ENCODE data around the gene PARG.
"Not testable (repeated sequence)": the region's sequence is repeated elsewhere in the genome, so short reads cannot be mapped to it uniquely, and the experiment has no call there.

Gene PARG

DNA sequence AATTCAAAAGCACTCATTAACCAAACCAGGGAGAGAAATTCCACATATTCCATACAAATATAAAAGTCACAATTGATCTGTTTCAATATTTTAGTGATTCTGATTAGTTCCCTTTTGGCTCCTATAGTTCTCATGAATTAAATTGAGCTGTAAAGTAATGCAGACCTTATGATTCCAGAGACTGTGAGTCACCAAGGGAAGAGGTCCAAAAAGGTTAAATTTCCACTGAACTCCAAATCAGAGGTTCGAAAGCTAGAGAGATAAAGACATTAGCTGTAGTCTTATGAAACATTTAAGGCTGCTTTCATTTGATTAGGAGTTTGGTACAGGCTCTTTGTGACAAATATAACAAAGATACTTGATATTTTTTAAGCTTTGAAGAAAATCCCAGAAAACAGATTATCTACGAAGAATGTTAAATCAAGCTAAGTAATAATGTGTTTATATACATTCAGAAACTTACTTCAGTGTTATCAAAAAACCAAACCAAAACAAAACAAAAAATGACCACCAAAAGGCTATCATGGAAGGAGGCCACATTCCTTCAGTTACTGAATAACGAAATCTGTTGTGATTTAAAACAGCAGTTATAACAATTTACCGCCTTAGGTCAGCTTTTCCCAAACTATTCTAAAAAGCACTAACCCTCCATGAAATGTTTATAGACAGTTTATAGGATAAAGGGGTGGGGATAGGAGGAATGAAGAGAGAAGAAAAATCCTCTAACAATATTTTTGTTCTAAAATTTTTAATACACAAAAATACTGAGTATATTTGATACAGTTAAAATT lies 33.3 kb downstream of the PARG start:
- H3K4me3 ChIP-seq (ENCODE audit: insufficient read depth in 1 of 2, low read depth in 1 of 2, low read length in 2 of 2); H2AFZ ChIP-seq (ENCODE audit: low read depth, low read length); H3K4me1 ChIP-seq (ENCODE audit: control insufficient read depth, insufficient read depth, low read depth, low read length); H2BK120ac ChIP-seq (ENCODE audit: low read depth, low read length); H3K79me1 ChIP-seq (replicated peaks; ENCODE audit: low read length, poor library complexity, severe bottlenecking); H3K4ac ChIP-seq (ENCODE audit: low read depth in 1 of 2, low read length in 2 of 2); H3K23ac ChIP-seq (ENCODE audit: low read length in 2 of 2); H4K91ac ChIP-seq (ENCODE audit: low read length); H3K27me3 ChIP-seq (ENCODE audit: control insufficient read depth in 1 of 2, insufficient read depth in 1 of 2, low read length in 2 of 2); H2BK12ac ChIP-seq (ENCODE audit: low read length in 2 of 2); H2BK15ac ChIP-seq (ENCODE audit: low read depth, poor library complexity, severe bottlenecking); H2BK5ac ChIP-seq (ENCODE audit: low read depth, low read length, poor library complexity, severe bottlenecking); H3K9me3 ChIP-seq (ENCODE audit: control insufficient read depth, low read length); DNase-seq; H4K8ac ChIP-seq (ENCODE audit: low read length); H3K27ac ChIP-seq (ENCODE audit: low read length, poor library complexity, severe bottlenecking); H3K36me3 ChIP-seq (ENCODE audit: control insufficient read depth in 1 of 2, insufficient read depth in 2 of 2, low read depth in 1 of 2, low read length in 2 of 2); H3K4me2 ChIP-seq (ENCODE audit: low read length, poor library complexity, severe bottlenecking); H3K14ac ChIP-seq (ENCODE audit: low read length in 2 of 2); H3K9ac ChIP-seq (ENCODE audit: low read length); H2AK5ac ChIP-seq (ENCODE audit: low read length, severe bottlenecking); H3K18ac ChIP-seq (ENCODE audit: low read depth in 1 of 2, low read length in 2 of 2): not testable (repeated sequence)
- WGBS, result no CpG with 5 or more reads among the region's 4 CpGs

GRCh38 chr10:49903829-49904228 lies 38.0 kb downstream of the PARG start:
- H3K4me3 ChIP-seq (ENCODE audit: insufficient read depth in 1 of 2, low read depth in 1 of 2, low read length in 2 of 2); H2BK120ac ChIP-seq (ENCODE audit: low read depth, low read length); H3K4ac ChIP-seq (ENCODE audit: low read depth in 1 of 2, low read length in 2 of 2); H3K27ac ChIP-seq (ENCODE audit: low read length, poor library complexity, severe bottlenecking); H3K18ac ChIP-seq (ENCODE audit: low read depth in 1 of 2, low read length in 2 of 2); H3K79me1 ChIP-seq (replicated peaks; ENCODE audit: low read length, poor library complexity, severe bottlenecking); H2BK5ac ChIP-seq (ENCODE audit: low read depth, low read length, poor library complexity, severe bottlenecking); H3K4me2 ChIP-seq (ENCODE audit: low read length, poor library complexity, severe bottlenecking); H2AFZ ChIP-seq (ENCODE audit: low read depth, low read length); H3K9ac ChIP-seq (ENCODE audit: low read length); H2BK15ac ChIP-seq (ENCODE audit: low read depth, poor library complexity, severe bottlenecking); H3K36me3 ChIP-seq (ENCODE audit: control insufficient read depth in 1 of 2, insufficient read depth in 2 of 2, low read depth in 1 of 2, low read length in 2 of 2); H3K9me3 ChIP-seq (ENCODE audit: control insufficient read depth, low read length); H4K91ac ChIP-seq (ENCODE audit: low read length); H4K8ac ChIP-seq (ENCODE audit: low read length); H3K23ac ChIP-seq (ENCODE audit: low read length in 2 of 2); H3K4me1 ChIP-seq (ENCODE audit: control insufficient read depth, insufficient read depth, low read depth, low read length); H3K14ac ChIP-seq (ENCODE audit: low read length in 2 of 2); H2AK5ac ChIP-seq (ENCODE audit: low read length, severe bottlenecking); H3K27me3 ChIP-seq (ENCODE audit: control insufficient read depth in 1 of 2, insufficient read depth in 1 of 2, low read length in 2 of 2); DNase-seq; H2BK12ac ChIP-seq (ENCODE audit: low read length in 2 of 2): not testable (repeated sequence)
- 72% methylated on average over 3 of the region's 3 CpGs for WGBS

DNA sequence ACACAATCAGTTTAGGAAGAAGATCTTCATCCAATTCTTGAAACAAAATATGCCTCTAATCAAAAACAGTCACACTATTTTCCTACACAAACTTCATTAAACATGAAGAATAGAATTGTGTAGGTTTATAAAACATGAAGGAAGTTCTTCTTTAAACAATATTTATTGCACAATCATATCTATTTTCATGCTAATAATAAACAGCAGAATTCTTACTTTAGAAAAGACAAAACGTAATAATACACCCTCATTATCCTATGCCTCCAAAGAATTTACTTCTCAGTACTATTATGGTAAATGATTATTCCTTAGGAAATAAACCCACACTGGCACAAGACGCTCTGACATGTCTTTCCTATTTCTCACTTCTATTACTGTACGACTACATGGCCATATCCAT lies 41.4 kb downstream of the PARG start:
- not testable (repeated sequence) for H2BK5ac ChIP-seq (ENCODE audit: low read depth, low read length, poor library complexity, severe bottlenecking); H3K9me3 ChIP-seq (ENCODE audit: control insufficient read depth, low read length); H2AK5ac ChIP-seq (ENCODE audit: low read length, severe bottlenecking); H3K27ac ChIP-seq (ENCODE audit: low read length, poor library complexity, severe bottlenecking); H4K8ac ChIP-seq (ENCODE audit: low read length); H2BK15ac ChIP-seq (ENCODE audit: low read depth, poor library complexity, severe bottlenecking); H3K9ac ChIP-seq (ENCODE audit: low read length); H3K36me3 ChIP-seq (ENCODE audit: control insufficient read depth in 1 of 2, insufficient read depth in 2 of 2, low read depth in 1 of 2, low read length in 2 of 2); H4K91ac ChIP-seq (ENCODE audit: low read length); H2BK12ac ChIP-seq (ENCODE audit: low read length in 2 of 2); H3K27me3 ChIP-seq (ENCODE audit: control insufficient read depth in 1 of 2, insufficient read depth in 1 of 2, low read length in 2 of 2); H2BK120ac ChIP-seq (ENCODE audit: low read depth, low read length); H3K4ac ChIP-seq (ENCODE audit: low read depth in 1 of 2, low read length in 2 of 2); H3K79me1 ChIP-seq (replicated peaks; ENCODE audit: low read length, poor library complexity, severe bottlenecking); DNase-seq; H3K4me2 ChIP-seq (ENCODE audit: low read length, poor library complexity, severe bottlenecking); H2AFZ ChIP-seq (ENCODE audit: low read depth, low read length); H3K4me3 ChIP-seq (ENCODE audit: insufficient read depth in 1 of 2, low read depth in 1 of 2, low read length in 2 of 2); H3K4me1 ChIP-seq (ENCODE audit: control insufficient read depth, insufficient read depth, low read depth, low read length); H3K14ac ChIP-seq (ENCODE audit: low read length in 2 of 2); H3K18ac ChIP-seq (ENCODE audit: low read depth in 1 of 2, low read length in 2 of 2); H3K23ac ChIP-seq (ENCODE audit: low read length in 2 of 2)
- WGBS, result no CpG with 5 or more reads among the region's 3 CpGs

- not testable (repeated sequence) for H3K4me3 ChIP-seq (ENCODE audit: insufficient read depth in 1 of 2, low read depth in 1 of 2, low read length in 2 of 2); H2BK120ac ChIP-seq (ENCODE audit: low read depth, low read length); DNase-seq; H3K4me2 ChIP-seq (ENCODE audit: low read length, poor library complexity, severe bottlenecking); H3K27me3 ChIP-seq (ENCODE audit: control insufficient read depth in 1 of 2, insufficient read depth in 1 of 2, low read length in 2 of 2); H2BK15ac ChIP-seq (ENCODE audit: low read depth, poor library complexity, severe bottlenecking); H4K91ac ChIP-seq (ENCODE audit: low read length); H2AK5ac ChIP-seq (ENCODE audit: low read length, severe bottlenecking); H2BK5ac ChIP-seq (ENCODE audit: low read depth, low read length, poor library complexity, severe bottlenecking); H3K36me3 ChIP-seq (ENCODE audit: control insufficient read depth in 1 of 2, insufficient read depth in 2 of 2, low read depth in 1 of 2, low read length in 2 of 2); H3K18ac ChIP-seq (ENCODE audit: low read depth in 1 of 2, low read length in 2 of 2); H3K14ac ChIP-seq (ENCODE audit: low read length in 2 of 2); H3K27ac ChIP-seq (ENCODE audit: low read length, poor library complexity, severe bottlenecking); H3K9ac ChIP-seq (ENCODE audit: low read length); H3K23ac ChIP-seq (ENCODE audit: low read length in 2 of 2); H3K79me1 ChIP-seq (replicated peaks; ENCODE audit: low read length, poor library complexity, severe bottlenecking); H3K4ac ChIP-seq (ENCODE audit: low read depth in 1 of 2, low read length in 2 of 2); H4K8ac ChIP-seq (ENCODE audit: low read length); H3K4me1 ChIP-seq (ENCODE audit: control insufficient read depth, insufficient read depth, low read depth, low read length); H2BK12ac ChIP-seq (ENCODE audit: low read length in 2 of 2); H2AFZ ChIP-seq (ENCODE audit: low read depth, low read length); H3K9me3 ChIP-seq (ENCODE audit: control insufficient read depth, low read length)
- no CpG with 5 or more reads among the region's 2 CpGs for WGBS
Observed at GRCh38 chr10:49899999-49900398, 41.8 kb downstream of the PARG start.

Data from mesenchymal stem cell (in vitro differentiated cells and primary cell).